ENCODE measurements around the gene SIGLEC9. TPM values are rescaled to one million over a fixed set of nuclear protein-coding genes. Genes with fewer than 3 reads are reported as not detected.

The SIGLEC9 gene
- total and polyA plus RNA-seq, 2 of the 8 experiments (the other 6 are each of a cell fraction or from before 2014, with no cell fraction given): not detected

DNA sequence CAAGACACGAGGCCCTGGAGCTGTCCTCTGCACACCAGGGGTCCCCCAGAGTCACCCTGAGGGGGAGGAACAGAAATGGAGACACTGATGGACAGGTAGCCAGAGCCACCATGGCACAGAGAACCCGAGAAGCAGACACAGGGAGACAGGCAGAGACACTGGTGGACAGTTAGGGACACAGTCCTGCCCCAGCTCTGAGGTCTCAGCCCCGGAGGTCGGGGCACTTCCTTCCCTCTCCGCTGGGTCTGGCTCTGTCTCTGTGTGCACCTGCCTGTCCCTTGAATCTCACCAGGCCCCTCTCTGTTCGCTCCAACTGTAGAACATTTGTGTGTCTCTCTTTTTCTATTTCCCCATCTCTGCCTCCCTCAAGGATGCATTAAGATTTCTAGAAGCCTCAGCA lies 46.6 kb upstream of the SIGLEC9 start:
- Histone ChIP-seq H3K27ac (ENCODE audit: low read depth, low read length) (no peak overlapping the region), H2BK5ac (ENCODE audit: low read depth, low read length) (no peak overlapping the region), H3K4me3 (ENCODE audit: extremely low read depth in 1 of 4, insufficient read depth in 2 of 4, low read depth in 3 of 4, low read length in 4 of 4) (no peak overlapping the region), H3K79me1 (ENCODE audit: low read depth, low read length) (no peaks in the 10 kb centered on the region), H4K8ac (ENCODE audit: extremely low read depth, insufficient read depth, low read length) (no peak overlapping the region), H3K9me3 (ENCODE audit: insufficient read depth in 2 of 2, low read depth in 1 of 2, low read length in 1 of 2) (peaks cover 0 to 3% of the 10 kb centered on the region in 2 experiments; a peak in 1 of 4 replicates), H3K23me2 (ENCODE audit: low read depth, low read length) (no peaks in the 10 kb centered on the region), H4K91ac (replicated peaks; ENCODE audit: insufficient read length, low read length) (no peak overlapping the region), H4K20me1 (replicated peaks in 1 of 2; ENCODE audit: control insufficient read depth in 1 of 2, insufficient read depth in 2 of 2, low read length in 2 of 2) (no peaks in the 10 kb centered on the region), H3K79me2 (ENCODE audit: control insufficient read depth in 1 of 2, insufficient read depth in 2 of 2, low read length in 2 of 2) (no peaks in the 10 kb centered on the region), H2AFZ (ENCODE audit: low read length) (no peak overlapping the region), H3K23ac (ENCODE audit: insufficient read length) (no peak overlapping the region), H3K4me2 (ENCODE audit: insufficient read depth in 1 of 2, low read depth in 2 of 2, low read length in 2 of 2) (no peak overlapping the region), H3K9ac (replicated peaks in 1 of 4; ENCODE audit: extremely low read depth in 1 of 4, low read depth in 3 of 4, low read length in 3 of 4) (no peak overlapping the region), H2BK12ac (ENCODE audit: low read depth, low read length) (no peak overlapping the region), H4K5ac (ENCODE audit: insufficient read length, low read depth, low read length) (no peak overlapping the region), H3K4me1 (replicated peaks in 1 of 4; ENCODE audit: control insufficient read depth in 3 of 4, insufficient read depth in 4 of 4, low read length in 3 of 4) (peaks cover 2 to 5% (median 3%) of the 10 kb centered on the region in 4 experiments; a peak in 4 of 7 replicates), H3K14ac (ENCODE audit: insufficient read length) (no peak overlapping the region), H3K4ac (replicated peaks; ENCODE audit: insufficient read length, low read depth, low read length) (no peak overlapping the region), H3K27me3 (replicated peaks in 1 of 4; ENCODE audit: control insufficient read depth in 3 of 4, extremely low read depth in 1 of 4, insufficient read depth in 3 of 4, low read length in 3 of 4) (no peaks in the 10 kb centered on the region), H2AK5ac (ENCODE audit: low read depth, low read length) (no peak overlapping the region), H3K56ac (replicated peaks; ENCODE audit: insufficient read length, low read depth, low read length) (no peak overlapping the region), H3K18ac (ENCODE audit: extremely low read depth, low read length) (no peak overlapping the region), H2BK15ac (ENCODE audit: low read length) (no peak overlapping the region), H2BK120ac (replicated peaks; ENCODE audit: low read depth, low read length) (no peak overlapping the region), H2BK20ac (ENCODE audit: low read length) (no peak overlapping the region), H3K36me3 (ENCODE audit: control insufficient read depth in 2 of 4, insufficient read depth in 4 of 4, low read length in 3 of 4) (no peaks in the 10 kb centered on the region)
- FAIRE-seq (no peak), DNase-seq (ENCODE audit: low read depth in 1 of 2, low spot score in 2 of 2) (no peak)
- WGBS, 2 experiments (ENCODE audit: extremely low coverage in 1 of 2, insufficient coverage in 1 of 2, insufficient read length in 1 of 2, insufficient replicate concordance in 2 of 2, low coverage in 1 of 2, low lambda C conversion rate in 2 of 2, missing lambda C conversion rate in 1 of 2): 87% methylated on average over 6 of the region's 6 CpGs; no CpG with 5 or more reads in 1 of the 2 experiments
- CTCF ChIA-PET (ENCODE audit: partially characterized antibody): interaction anchor here (0.8 kb wide), 1 partner anchor 57 kb away, joined by 3 read pairs; no protein-coding TSS in a partner anchor
- POLR2A ChIA-PET (ENCODE audit: partially characterized antibody): no interaction called here
- TF ChIP-seq POLR2AphosphoS5 (IDR thresholded peaks at IDR 0.05; ENCODE audit: low read depth, low read length) (no peak), JUN (IDR thresholded peaks at IDR 0.05; ENCODE audit: low read depth, low read length) (no peak), SIN3A (conservative IDR thresholded peaks at IDR 0.05 in 1 of 2, IDR thresholded peaks at IDR 0.05 in 1 of 2; ENCODE audit: low read depth in 1 of 2, low read length in 2 of 2) (no peak), SAP30 (IDR thresholded peaks at IDR 0.05; ENCODE audit: insufficient read depth, insufficient replicate concordance, low read length) (no peak), SRF (IDR thresholded peaks at IDR 0.05; ENCODE audit: low read depth, low read length) (no peak)

Measured in H1 (cell line).